ENCODE results near the gene CSAD. TPM values are rescaled to one million over a fixed set of nuclear protein-coding genes. Genes with fewer than 3 reads are reported as not detected.
"Not testable (repeated sequence)": the region's sequence is repeated elsewhere in the genome, so short reads cannot be mapped to it uniquely, and the experiment has no call there.

Gene CSAD
- polyA plus RNA-seq, 1 experiment, result 30.7 TPM

- Histone ChIP-seq H3K36me3 (ENCODE audit: control insufficient read depth, insufficient read depth, low read length) (peaks cover 6% of the 10 kb centered on the region), H3K4me3 (ENCODE audit: low read depth, low read length) (peak overlapping the region; percentile 86), H3K27me3 (ENCODE audit: control insufficient read depth, insufficient read depth, low read length) (no peaks in the 10 kb centered on the region)
- TF ChIP-seq CTCF (IDR thresholded peaks at IDR 0.05; ENCODE audit: insufficient read depth, low read depth, low read length), result no peak
- no peak for DNase-seq (ENCODE audit: low read depth)
- ChIA-PET CTCF (interaction anchor here (0.6 to 3.7 kb wide), 7 partner anchors 8 to 133 kb away, joined by 3 to 17 read pairs (median 9); no protein-coding TSS in a partner anchor), POLR2A (interaction anchor here (0.8 kb wide), 1 partner anchor 100 kb away, joined by 4 read pairs; the partner anchor contains the start of gene SPRYD3)
Measured at GRCh38 chr12:53179687-53180219, 972 bp downstream of the CSAD start.

GRCh38 chr12:53178803-53179202 lies 1.9 kb downstream of the CSAD start:
- CTCF ChIA-PET, result interaction anchor here (0.6 kb wide), 1 partner anchor 120 kb away, joined by 3 read pairs; the partner anchor contains the start of gene MYG1
- not testable (repeated sequence) for DNase-seq (ENCODE audit: low read depth)

GRCh38 chr12:53177447-53177846 lies 3.3 kb downstream of the CSAD start:
- CTCF ChIA-PET, result interaction anchor here (0.7 to 8.2 kb wide), 3 partner anchors 17 to 112 kb away, joined by 3 to 69 read pairs (median 6); no protein-coding TSS in a partner anchor
- H3K27me3 ChIP-seq (ENCODE audit: control insufficient read depth, insufficient read depth, low read length); POLR2A ChIA-PET; H3K4me3 ChIP-seq (ENCODE audit: low read depth, low read length); DNase-seq (ENCODE audit: low read depth); H3K36me3 ChIP-seq (ENCODE audit: control insufficient read depth, insufficient read depth, low read length): not testable (repeated sequence)

More at GRCh38 chr12:53178803-53179202, 1.9 kb downstream of the CSAD start:
- POLR2A ChIA-PET; H3K27me3 ChIP-seq (ENCODE audit: control insufficient read depth, insufficient read depth, low read length); H3K36me3 ChIP-seq (ENCODE audit: control insufficient read depth, insufficient read depth, low read length); H3K4me3 ChIP-seq (ENCODE audit: low read depth, low read length): not testable (repeated sequence)

- ChIA-PET CTCF (interaction anchor here (0.7 to 8.2 kb wide), 3 partner anchors 16 to 111 kb away, joined by 3 to 69 read pairs (median 6); no protein-coding TSS in a partner anchor), POLR2A (no interaction called here)
- TF ChIP-seq CTCF (IDR thresholded peaks at IDR 0.05; ENCODE audit: insufficient read depth, low read depth, low read length), result no peak
- Histone ChIP-seq H3K27me3 (ENCODE audit: control insufficient read depth, insufficient read depth, low read length) (no peaks in the 10 kb centered on the region), H3K36me3 (ENCODE audit: control insufficient read depth, insufficient read depth, low read length) (no peaks in the 10 kb centered on the region), H3K4me3 (ENCODE audit: low read depth, low read length) (no peak overlapping the region)
- no peak for DNase-seq (ENCODE audit: low read depth)
Measured at GRCh38 chr12:53176750-53177149, 4.0 kb downstream of the CSAD start.

- POLR2A ChIA-PET, result no interaction called here
- H3K27me3 ChIP-seq (ENCODE audit: control insufficient read depth, insufficient read depth, low read length), result no peaks in the 10 kb centered on the region
- H3K36me3 ChIP-seq (ENCODE audit: control insufficient read depth, insufficient read depth, low read length), result peaks cover 2% of the 10 kb centered on the region; the same call in 1 of the 2 replicates
- H3K4me3 ChIP-seq (ENCODE audit: low read depth, low read length), result no peak overlapping the region
- DNase-seq (ENCODE audit: low read depth), result no peak
- CTCF ChIA-PET, result interaction anchor here (0.8 to 8.2 kb wide), 5 partner anchors 14 to 137 kb away, joined by 3 to 69 read pairs (median 3); no protein-coding TSS in a partner anchor
- TF ChIP-seq CTCF (IDR thresholded peaks at IDR 0.05; ENCODE audit: insufficient read depth, low read depth, low read length), result peak; percentile 42
Measured at GRCh38 chr12:53174881-53175491, 5.7 kb downstream of the CSAD start.

GRCh38 chr12:53173085-53173715 lies 7.5 kb downstream of the CSAD start:
- no peak for TF ChIP-seq CTCF (IDR thresholded peaks at IDR 0.05; ENCODE audit: insufficient read depth, low read depth, low read length)
- no peaks in the 10 kb centered on the region for H3K27me3 ChIP-seq (ENCODE audit: control insufficient read depth, insufficient read depth, low read length)
- POLR2A ChIA-PET, result no interaction called here
- no peak overlapping the region for H3K4me3 ChIP-seq (ENCODE audit: low read depth, low read length)
- CTCF ChIA-PET, result interaction anchor here (1.2 to 8.2 kb wide), 8 partner anchors 13 to 175 kb away, joined by 3 to 69 read pairs (median 4); no protein-coding TSS in a partner anchor
- DNase-seq (ENCODE audit: low read depth), result no peak
- H3K36me3 ChIP-seq (ENCODE audit: control insufficient read depth, insufficient read depth, low read length), result peaks cover 5% of the 10 kb centered on the region
